IMR-90 (cell line): ENCODE measurements around the gene POLR2F. TPM values are rescaled to one million over a fixed set of nuclear protein-coding genes. Genes with fewer than 3 reads are reported as not detected.
A peak's percentile ranks its signal among the peaks of the same experiment; 100 is the strongest.

Experiments used
- BHLHE40 ChIP-seq: fragments of 150-350 bp; IDR thresholded peaks from 2 replicates; pipeline ENCODE4 v1.6.1; 2016; ENCODE audit warnings: mild to moderate bottlenecking, low read depth, low read length
- CEBPB ChIP-seq: IDR thresholded peaks from 2 replicates; pipeline ENCODE4 v1.6.1; 2012; ENCODE audit warnings: low read depth, low read length, improper control_type of control experiment
- RAD21 ChIP-seq: IDR thresholded peaks from 2 replicates; pipeline ENCODE4 v1.6.1; 2012; ENCODE audit warnings: low read length, improper control_type of control experiment
- RCOR1 ChIP-seq: IDR thresholded peaks from 2 replicates; pipeline ENCODE4 v1.6.1; 2012; ENCODE audit warnings: mild to moderate bottlenecking, low read length, improper control_type of control experiment; ENCODE audit not compliant: insufficient replicate concordance
- polyA plus RNA-seq, 3 experiments: library from polyadenylated mRNA; depleted of rRNA; stranded (reverse); fragments of >200 nt; gene quantifications; 2 replicates each; pipeline ENCODE4 v1.2.3, GENCODE V29; 2012; ENCODE audit warnings: low replicate concordance in 1 of 3
- total RNA-seq: library from RNA; depleted of rRNA; stranded (reverse); fragments of >200 nt; gene quantifications from 2 replicates; pipeline ENCODE4 v1.2.3, GENCODE V29; 2012
- TF ChIP-seq, protein P1 (sequence below): fragments of 150-350 bp; IDR thresholded peaks from 2 replicates; pipeline ENCODE4 v1.6.1; 2017; ENCODE audit warnings: mild to moderate bottlenecking, antibody characterized with exemption, low read length, low read depth

Gene POLR2F
- total and polyA plus RNA-seq, 2 of the 4 experiments (the other 2 are of a cell fraction): 26.0 to 147 TPM

DNA sequence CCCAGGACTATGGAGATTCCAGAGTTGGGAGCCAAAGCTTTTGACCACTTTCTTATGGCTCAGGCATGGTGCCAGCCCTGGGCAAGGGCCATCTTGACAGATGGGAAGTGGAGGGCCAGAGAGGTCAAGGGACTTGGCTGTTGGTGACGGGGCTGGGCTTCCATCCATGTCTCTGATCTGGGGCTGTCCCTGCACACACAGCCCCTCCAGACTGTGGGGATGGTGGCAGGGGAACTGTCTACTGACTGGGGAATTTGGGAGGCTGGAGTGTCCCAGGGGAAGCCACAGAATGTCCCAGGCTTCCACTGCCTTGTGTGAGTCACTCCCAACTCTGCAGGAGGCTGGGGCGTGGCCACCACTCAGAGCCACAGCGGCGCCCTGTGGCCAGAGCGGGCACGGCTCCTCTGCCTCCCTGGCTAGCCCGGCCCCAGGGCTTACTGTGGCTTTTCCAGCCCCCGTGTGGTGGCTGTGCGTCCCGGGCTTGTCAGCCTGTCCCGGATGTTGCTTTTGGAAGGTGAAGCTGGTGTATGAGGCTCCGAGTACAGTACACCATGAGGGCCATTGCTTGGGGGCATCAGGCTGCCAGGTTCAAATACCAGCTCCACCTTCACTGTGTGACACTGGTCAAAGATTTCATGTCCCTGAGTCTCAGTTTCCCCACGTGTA is 19.7 kb upstream of the POLR2F start (continued):
- TF ChIP-seq BHLHE40: 0 out of 2 replicates have a peak, but pooled peaks have one; percentile 16
- TF ChIP-seq CEBPB: no peak
- TF ChIP-seq RAD21: peak; percentile 69
- TF ChIP-seq, protein P1, sequence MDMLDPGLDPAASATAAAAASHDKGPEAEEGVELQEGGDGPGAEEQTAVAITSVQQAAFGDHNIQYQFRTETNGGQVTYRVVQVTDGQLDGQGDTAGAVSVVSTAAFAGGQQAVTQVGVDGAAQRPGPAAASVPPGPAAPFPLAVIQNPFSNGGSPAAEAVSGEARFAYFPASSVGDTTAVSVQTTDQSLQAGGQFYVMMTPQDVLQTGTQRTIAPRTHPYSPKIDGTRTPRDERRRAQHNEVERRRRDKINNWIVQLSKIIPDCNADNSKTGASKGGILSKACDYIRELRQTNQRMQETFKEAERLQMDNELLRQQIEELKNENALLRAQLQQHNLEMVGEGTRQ: peak; percentile 20; the same call in 1 of the 2 replicates
- peak; percentile 68 for TF ChIP-seq RCOR1
